ENCODE measurements around the gene ZFAND3. TPM values are rescaled to one million over a fixed set of nuclear protein-coding genes. Genes with fewer than 3 reads are reported as not detected.

ZFAND3 gene
- total RNA-seq, 1 donor from 2014 or later = 131 TPM

- Mint-ChIP-seq H3K27me3 (ENCODE audit: low read depth, unreplicated experiment) (no peaks in the 10 kb centered on the region), H3K36me3 (ENCODE audit: low read depth, unreplicated experiment) (peaks cover 5% of the 10 kb centered on the region), H3K9me3 (ENCODE audit: unreplicated experiment) (no peaks in the 10 kb centered on the region), H3K27ac (ENCODE audit: unreplicated experiment) (no peak overlapping the region), H3K4me3 (ENCODE audit: unreplicated experiment) (no peak overlapping the region), H3K4me1 (ENCODE audit: low read depth, unreplicated experiment) (peaks cover 12% of the 10 kb centered on the region)
- no peak for TF ChIP-seq EZH2 (IDR thresholded peaks at IDR 0.05; ENCODE audit: insufficient read depth, low read length)
- TF ChIP-seq CTCF (IDR thresholded peaks at IDR 0.05; ENCODE audit: insufficient read depth, low read depth, low read length) = no peak
- Histone ChIP-seq H3K27ac (ENCODE audit: low read depth, low read length) (no peak overlapping the region), H4K20me1 (ENCODE audit: insufficient read depth, low read length) (peaks cover 86% of the 10 kb centered on the region), H3K79me2 (ENCODE audit: insufficient read depth, low read length) (peaks cover 78% of the 10 kb centered on the region), H3K4me3 (ENCODE audit: insufficient read depth, low read depth, low read length) (no peak overlapping the region), H3K36me3 (ENCODE audit: insufficient read depth, low read length) (no peaks in the 10 kb centered on the region), H3K4me1 (ENCODE audit: insufficient read depth, low read length) (no peaks in the 10 kb centered on the region), H3K4me2 (ENCODE audit: low read length) (no peak overlapping the region), H3K9me3 (ENCODE audit: insufficient read depth, low read depth, low read length) (no peaks in the 10 kb centered on the region), H2AFZ (ENCODE audit: low read depth, low read length) (no peak overlapping the region), H3K9ac (ENCODE audit: low read length) (no peak overlapping the region), H3K27me3 (ENCODE audit: insufficient read depth, low read length) (no peaks in the 10 kb centered on the region)
- DNase-seq (ENCODE audit: low read depth) (no peak), FAIRE-seq (no peak)
Observed at GRCh38 chr6:37930288-37930971, 110.9 kb downstream of the ZFAND3 start.

GRCh38 chr6:37931066-37931465 is 111.5 kb downstream of the ZFAND3 start:
- H4K20me1 ChIP-seq (ENCODE audit: insufficient read depth, low read length) = peaks cover 87% of the 10 kb centered on the region
- H3K27ac ChIP-seq (ENCODE audit: low read depth, low read length) = no peak overlapping the region
- H3K27me3 ChIP-seq (ENCODE audit: insufficient read depth, low read length) = no peaks in the 10 kb centered on the region
- no peak overlapping the region for H2AFZ ChIP-seq (ENCODE audit: low read depth, low read length)
- Mint-ChIP-seq H3K4me1 (ENCODE audit: low read depth, unreplicated experiment) (peaks cover 16% of the 10 kb centered on the region), H3K36me3 (ENCODE audit: low read depth, unreplicated experiment) (peaks cover 5% of the 10 kb centered on the region), H3K4me3 (ENCODE audit: unreplicated experiment) (no peak overlapping the region), H3K9me3 (ENCODE audit: unreplicated experiment) (no peaks in the 10 kb centered on the region), H3K27ac (ENCODE audit: unreplicated experiment) (no peak overlapping the region), H3K27me3 (ENCODE audit: low read depth, unreplicated experiment) (no peaks in the 10 kb centered on the region)
- FAIRE-seq (no peak), DNase-seq (ENCODE audit: low read depth) (no peak)
- TF ChIP-seq CTCF (IDR thresholded peaks at IDR 0.05; ENCODE audit: insufficient read depth, low read depth, low read length) = no peak
- no peak for TF ChIP-seq EZH2 (IDR thresholded peaks at IDR 0.05; ENCODE audit: insufficient read depth, low read length)
- no peak overlapping the region for H3K4me3 ChIP-seq (ENCODE audit: insufficient read depth, low read depth, low read length)
- no peaks in the 10 kb centered on the region for H3K36me3 ChIP-seq (ENCODE audit: insufficient read depth, low read length)
- H3K9me3 ChIP-seq (ENCODE audit: insufficient read depth, low read depth, low read length) = no peaks in the 10 kb centered on the region
- no peak overlapping the region for H3K9ac ChIP-seq (ENCODE audit: low read length)
- no peak overlapping the region for H3K4me2 ChIP-seq (ENCODE audit: low read length)
- peaks cover 79% of the 10 kb centered on the region for H3K79me2 ChIP-seq (ENCODE audit: insufficient read depth, low read length)
- H3K4me1 ChIP-seq (ENCODE audit: insufficient read depth, low read length) = no peaks in the 10 kb centered on the region

- Histone ChIP-seq H3K27me3 (ENCODE audit: insufficient read depth, low read length) (no peaks in the 10 kb centered on the region), H3K9me3 (ENCODE audit: insufficient read depth, low read depth, low read length) (no peaks in the 10 kb centered on the region), H3K27ac (ENCODE audit: low read depth, low read length) (no peak overlapping the region), H3K4me3 (ENCODE audit: insufficient read depth, low read depth, low read length) (no peak overlapping the region), H3K36me3 (ENCODE audit: insufficient read depth, low read length) (no peaks in the 10 kb centered on the region), H3K4me1 (ENCODE audit: insufficient read depth, low read length) (peaks cover 3% of the 10 kb centered on the region), H2AFZ (ENCODE audit: low read depth, low read length) (no peak overlapping the region), H3K9ac (ENCODE audit: low read length) (no peak overlapping the region), H4K20me1 (ENCODE audit: insufficient read depth, low read length) (peaks cover 80% of the 10 kb centered on the region), H3K79me2 (ENCODE audit: insufficient read depth, low read length) (peaks cover 70% of the 10 kb centered on the region), H3K4me2 (ENCODE audit: low read length) (no peak overlapping the region)
- Mint-ChIP-seq H3K36me3 (ENCODE audit: low read depth, unreplicated experiment) (peaks cover 5% of the 10 kb centered on the region), H3K27me3 (ENCODE audit: low read depth, unreplicated experiment) (no peaks in the 10 kb centered on the region), H3K4me3 (ENCODE audit: unreplicated experiment) (no peak overlapping the region), H3K27ac (ENCODE audit: unreplicated experiment) (no peak overlapping the region), H3K4me1 (ENCODE audit: low read depth, unreplicated experiment) (peaks cover 27% of the 10 kb centered on the region), H3K9me3 (ENCODE audit: unreplicated experiment) (no peaks in the 10 kb centered on the region)
- FAIRE-seq (no peak), DNase-seq (ENCODE audit: low read depth) (peak; percentile 29)
- no peak for TF ChIP-seq EZH2 (IDR thresholded peaks at IDR 0.05; ENCODE audit: insufficient read depth, low read length)
- no peak for TF ChIP-seq CTCF (IDR thresholded peaks at IDR 0.05; ENCODE audit: insufficient read depth, low read depth, low read length)
Observed at GRCh38 chr6:37934276-37934675, 114.7 kb downstream of the ZFAND3 start.

Measured in astrocyte (in vitro differentiated cells and primary cell).